A375 (cell line): ENCODE data around the gene UBE2L5. TPM values are rescaled to one million over a fixed set of nuclear protein-coding genes. Genes with fewer than 3 reads are reported as not detected.

Experiments used
- total RNA-seq: library from RNA; depleted of rRNA; stranded (reverse); fragments of >200 nt; shearing (Covaris generic); gene quantifications from 2 replicates; pipeline ENCODE4 v1.2.3, GENCODE V29; 2014; rRNA removed

UBE2L5 gene
- 0.05 TPM in 1 of 2 replicates, not detected in the other for total RNA-seq

DNA sequence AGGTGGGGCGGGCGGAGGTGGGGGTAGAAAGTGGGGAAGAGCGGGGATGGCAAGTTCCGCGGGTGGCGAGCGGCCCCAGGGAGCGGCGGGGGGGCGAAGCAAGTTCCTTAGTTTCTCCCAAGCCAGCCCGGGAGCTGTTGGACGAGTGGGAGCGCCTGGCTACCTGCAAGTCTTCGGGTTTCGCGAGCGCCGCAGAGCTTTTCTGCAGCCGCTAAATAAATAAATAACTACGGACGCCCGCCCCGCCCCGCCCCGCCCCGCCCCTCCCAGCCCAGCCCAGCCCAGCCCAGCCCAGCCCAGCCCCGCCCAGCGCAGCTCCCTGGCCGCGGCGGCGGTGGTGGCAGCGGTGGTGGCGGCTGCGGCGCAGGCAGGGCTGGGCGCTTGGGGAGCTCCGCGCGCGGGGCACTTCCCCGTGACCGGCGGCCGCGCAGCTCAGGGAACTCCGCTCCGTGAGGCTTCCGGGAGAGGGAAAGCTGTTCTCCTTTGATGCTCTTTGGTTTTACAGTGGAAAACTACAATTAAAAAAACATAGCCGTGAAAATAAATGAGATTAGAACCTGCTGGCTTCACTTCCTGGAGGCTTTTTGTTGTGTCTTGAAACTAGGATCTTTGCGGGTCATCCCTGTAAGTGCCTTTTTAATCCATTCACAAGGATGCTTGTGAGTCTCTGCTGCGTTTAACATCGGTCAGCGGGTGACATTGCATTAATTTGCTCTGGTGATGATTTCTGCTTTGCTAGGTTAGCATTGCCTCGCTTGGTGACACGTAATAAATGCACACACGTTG lies at the start of gene UBE2L5:
Gene UBE2L5, plus strand, starts transcription at position 440 of the 786 bp plus-strand sequence. CDS start 5,498 bp downstream, outside the sequence.

DNA sequence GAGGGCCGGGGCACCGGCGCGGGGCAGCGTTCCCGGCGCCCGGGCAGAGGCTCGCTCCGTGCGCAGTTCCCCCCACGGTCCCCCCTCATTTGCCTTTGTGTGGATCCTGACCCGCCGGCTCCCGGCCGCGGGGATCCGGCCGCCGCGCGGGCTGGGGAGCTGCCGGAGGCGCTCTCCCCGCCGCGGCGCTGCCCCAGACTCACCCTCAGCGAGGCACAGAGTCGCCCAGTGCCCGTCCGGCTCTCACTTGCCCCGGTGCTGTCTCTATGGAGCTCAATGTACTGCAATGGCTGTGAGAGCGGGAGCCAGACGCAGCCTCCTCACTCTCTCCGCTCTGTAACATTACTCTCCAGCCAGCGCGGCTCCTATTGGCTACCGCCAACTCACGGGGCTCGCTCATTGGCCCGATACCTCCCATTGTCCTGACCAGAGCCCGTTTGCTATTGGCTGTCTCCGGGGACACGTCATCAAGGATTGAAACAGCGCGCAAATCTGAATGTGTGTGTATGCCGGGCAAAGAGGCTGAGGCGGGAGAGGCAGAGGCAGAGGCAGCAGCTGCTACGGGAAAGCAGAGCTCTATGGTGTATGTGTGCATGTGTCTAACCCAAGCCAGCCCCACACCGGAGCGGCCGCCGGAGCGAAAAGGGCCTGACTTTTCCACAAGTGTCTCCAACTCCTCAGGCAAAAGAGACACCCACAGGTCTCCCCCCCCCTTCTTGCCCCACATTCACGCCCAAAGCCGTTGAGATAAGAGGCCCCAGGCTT lies 43.5 kb downstream of the UBE2L5 start, which contains the start of gene HMGB1:
Gene HMGB1, minus strand, starts transcription at position 344 of the 765 bp plus-strand sequence. CDS start 2,256 bp downstream, outside the sequence.

Other genes with a start within 250 kb of the UBE2L5 start
- 4.6 and 8.2 TPM in 2 replicates for gene KATNAL1, start 114.9 kb upstream of the UBE2L5 start, total RNA-seq
- 673 and 759 TPM in 2 replicates for gene HMGB1, start 43.4 kb downstream of the UBE2L5 start, total RNA-seq
- gene USPL1, start 195.4 kb downstream of the UBE2L5 start, total RNA-seq = 10.2 and 11.0 TPM in 2 replicates